GM21529 (cell line): ENCODE data around the gene CARD19.
"Not testable (repeated sequence)": the region's sequence is repeated elsewhere in the genome, so short reads cannot be mapped to it uniquely, and the experiment has no call there.

Source experiments
- ATAC-seq: cut with Tn5 transposase; IDR thresholded peaks from one replicate; pipeline ENCODE4 v1.9.1; 2021; ENCODE audit not compliant: unreplicated experiment

CARD19 gene

DNA sequence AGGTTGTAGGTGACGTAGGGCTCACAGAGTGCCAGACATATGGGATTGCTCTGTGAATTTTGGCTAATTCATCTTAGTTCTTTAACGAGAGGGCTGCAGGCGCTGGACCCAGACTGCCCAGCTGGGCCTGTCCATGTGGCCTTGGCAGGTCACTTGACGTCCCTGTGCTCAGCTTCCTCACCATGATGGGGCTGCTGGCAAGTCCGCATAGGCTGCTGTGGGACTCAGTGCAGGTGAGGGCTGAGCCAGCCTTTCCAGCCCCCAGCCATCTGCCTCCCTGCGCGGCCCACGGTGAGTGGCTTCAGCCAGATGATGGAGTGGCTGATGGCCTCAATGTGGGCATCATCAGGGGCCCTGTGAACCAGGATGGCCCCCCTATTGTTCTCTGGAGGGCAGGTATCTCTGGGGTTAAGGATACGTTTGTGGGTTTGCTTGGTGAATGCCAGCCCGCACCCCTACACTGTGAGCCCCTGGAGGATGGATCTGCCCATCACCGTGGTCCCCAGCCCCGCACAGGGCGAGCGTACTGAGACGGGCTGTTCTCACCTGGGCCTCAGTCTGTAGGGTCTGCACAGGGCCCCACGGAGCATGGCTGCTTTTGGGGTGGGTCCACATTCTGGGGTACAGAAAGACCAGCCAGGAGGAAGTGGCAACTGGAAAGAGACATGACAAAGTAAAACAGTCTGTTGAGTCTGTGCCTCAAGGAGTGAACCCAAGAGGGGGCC, 3.7 kb downstream of the CARD19 start:
- no peak for ATAC-seq

DNA sequence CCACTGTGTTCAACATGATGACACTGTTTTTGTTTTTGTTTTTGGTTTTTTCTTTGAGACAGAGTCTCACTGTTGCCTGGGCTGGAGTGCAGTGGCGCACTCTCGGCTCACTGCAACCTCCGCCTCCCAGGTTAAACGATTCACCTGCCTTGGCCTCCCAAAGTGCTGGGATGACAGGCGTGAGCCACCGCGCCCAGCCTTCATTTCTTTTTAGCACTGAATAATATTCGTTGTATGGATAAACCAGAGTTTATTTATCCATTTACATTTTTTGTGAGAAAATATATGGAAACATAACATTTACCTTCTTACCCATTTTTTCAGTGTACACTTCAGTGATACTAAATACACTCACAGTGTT, 4.2 kb downstream of the CARD19 start:
- no peak for ATAC-seq

DNA sequence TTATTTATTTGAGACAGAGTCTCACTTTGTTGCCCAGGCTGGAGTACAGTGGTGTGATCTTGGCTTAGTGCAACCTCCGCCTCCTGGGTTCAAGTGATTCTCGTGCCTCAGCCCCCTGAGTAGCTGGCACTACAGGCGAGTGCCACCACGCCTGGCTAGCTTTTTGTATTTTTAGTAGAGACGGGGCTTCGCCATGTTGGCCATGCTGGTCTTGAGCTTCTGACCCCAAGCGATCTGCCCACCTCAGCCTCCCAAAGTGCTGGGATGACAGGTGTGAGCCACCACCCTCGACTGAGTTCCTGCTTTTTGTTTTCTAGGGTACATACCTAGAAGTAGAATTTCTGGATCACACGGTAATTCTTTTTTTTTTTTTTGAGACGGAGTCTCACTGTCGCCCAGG, 5.1 kb downstream of the CARD19 start:
- not testable (repeated sequence) for ATAC-seq

DNA sequence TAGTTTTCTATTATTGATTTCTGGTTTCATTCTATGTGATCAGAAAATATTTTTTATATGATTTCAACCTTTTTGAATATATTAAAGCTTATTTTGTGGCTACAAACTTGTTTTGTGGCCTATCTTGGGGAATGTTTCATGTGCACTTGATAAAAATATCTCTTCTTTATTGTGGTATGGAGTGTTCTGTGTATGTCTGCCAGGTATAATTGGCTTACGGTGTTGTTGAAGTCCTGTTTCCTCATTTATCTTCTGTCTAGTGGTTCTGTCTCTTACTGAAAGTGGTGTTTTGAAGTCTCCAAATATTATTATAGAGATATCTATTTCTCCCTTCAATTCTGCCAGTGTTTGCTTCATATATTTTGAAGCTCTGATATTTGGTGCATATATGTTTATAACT, 9.6 kb downstream of the CARD19 start:
- ATAC-seq = no peak

DNA sequence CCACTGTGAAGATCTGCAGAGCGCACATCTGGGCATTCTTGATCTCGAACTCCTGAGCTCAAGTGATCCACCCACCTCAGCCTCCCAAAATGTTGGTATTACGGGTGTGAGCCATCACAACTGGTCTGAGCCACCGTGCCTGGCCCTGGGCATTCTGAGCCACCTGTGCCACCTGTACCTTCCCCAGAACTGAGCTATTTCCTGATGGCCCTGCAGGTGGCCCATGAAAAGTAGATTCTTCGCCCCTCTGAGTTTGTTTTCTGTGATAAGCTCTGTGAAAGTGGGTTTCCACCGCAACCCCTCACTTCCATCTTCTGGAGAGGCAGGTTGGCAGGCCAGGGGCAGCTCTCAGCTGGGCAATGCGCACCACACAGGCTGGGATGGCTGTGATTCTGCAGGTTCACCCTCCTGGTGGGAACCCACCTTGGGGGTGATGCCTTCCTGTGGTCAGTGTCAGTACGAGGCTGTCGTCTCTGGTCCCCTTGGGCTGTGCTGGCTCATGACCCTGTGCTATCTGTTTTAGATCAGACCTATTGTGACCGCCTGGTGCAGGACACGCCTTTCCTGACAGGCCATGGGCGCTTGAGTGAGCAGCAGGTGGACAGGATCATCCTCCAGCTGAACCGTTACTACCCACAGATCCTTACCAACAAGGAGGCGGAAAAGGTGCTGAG, 11.3 kb downstream of the CARD19 start:
- ATAC-seq = no peak

DNA sequence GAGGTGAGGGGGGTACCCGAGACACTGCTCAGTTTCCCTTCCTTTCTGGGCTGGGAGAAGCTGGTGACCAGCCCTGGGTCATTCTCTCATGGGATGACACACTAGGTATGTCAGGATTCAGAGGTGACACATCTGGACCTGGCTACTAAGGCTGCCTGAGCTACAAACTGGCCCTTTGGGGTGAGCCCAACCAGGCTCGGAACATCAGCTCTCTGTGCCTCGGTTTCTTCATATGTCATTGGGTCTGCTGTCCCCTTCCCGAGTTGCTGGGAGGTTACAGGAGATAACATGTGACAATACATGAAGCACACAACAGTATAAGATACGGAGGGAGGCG, 11.8 kb downstream of the CARD19 start:
- no peak for ATAC-seq

DNA sequence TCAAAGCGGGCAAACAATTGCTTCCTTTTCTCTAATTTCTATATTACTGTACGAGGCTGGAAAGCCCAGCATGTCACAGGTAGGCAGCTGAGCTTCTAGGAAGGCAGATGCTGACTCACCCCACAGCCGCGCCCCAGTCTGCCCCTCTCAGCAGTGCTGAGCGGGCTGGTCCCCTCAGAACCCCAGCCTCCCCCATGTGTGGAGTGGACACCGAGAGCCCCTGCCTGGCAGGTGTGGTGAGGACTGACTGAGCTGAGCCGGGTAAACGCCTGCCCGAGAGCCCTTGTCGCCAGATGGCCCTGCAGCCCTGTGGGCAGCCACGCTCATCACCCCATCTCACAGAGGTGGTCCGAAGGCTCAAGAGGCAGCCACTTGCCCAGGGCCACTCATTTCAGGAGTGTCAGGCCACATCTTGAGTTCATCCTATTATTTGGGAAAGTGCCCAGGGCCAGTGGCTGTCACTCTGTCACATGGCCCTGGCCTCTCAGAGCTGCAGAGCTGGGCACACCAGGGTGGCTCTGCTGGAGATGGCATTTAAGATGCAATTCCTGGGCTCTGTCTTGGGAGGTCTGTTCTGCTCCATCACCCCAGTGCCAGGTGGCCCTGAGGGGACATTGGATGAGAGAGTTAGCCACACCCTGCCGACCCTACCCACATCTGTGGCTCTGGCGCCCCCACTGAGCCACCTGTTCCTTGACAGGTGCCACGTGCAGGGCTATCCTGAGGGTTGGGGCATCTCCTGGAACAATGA, 12.4 kb downstream of the CARD19 start:
- ATAC-seq = no peak

DNA sequence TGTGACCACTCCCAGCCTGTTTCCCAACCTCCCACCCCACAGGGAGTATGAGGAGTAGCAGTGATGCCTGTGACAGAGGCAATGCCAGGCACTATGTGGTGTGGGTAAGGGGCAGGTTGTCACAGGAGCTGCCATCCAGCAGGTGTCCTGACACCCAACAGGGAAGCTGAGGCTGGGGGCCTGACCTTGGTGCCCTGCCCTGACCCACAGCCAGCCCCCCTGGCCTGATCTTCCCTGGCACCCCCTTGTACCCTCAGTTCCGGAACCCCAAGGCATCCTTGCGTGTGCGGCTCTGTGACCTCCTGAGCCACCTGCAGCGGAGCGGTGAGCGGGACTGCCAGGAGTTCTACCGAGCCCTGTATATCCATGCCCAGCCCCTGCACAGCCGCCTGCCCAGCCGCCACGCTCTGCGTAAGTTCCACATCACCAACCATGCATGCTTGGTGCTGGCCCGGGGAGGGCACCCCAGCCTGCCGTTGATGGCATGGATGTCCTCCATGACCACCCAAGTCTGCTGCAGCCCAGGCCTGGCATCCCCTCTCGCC, 14.4 kb downstream of the CARD19 start:
- no peak for ATAC-seq

DNA sequence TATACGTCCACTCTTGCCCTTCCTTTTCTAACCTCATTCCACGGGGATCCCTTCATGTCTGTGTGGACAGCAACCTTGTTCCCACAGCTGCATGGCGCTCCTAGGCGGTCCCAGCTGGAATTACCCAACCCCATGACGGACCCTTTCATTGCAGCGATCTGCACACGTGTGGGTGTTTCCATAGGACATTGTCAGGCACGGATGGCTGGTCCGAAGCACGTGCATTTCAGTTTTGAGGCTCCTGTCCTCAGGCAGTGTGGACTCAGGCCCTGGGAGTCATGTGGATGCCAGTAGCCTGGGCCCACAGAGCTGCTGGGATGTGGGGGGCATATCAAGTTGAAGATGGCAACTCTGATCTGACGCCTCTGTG, 15.0 kb downstream of the CARD19 start:
- ATAC-seq = no peak

DNA sequence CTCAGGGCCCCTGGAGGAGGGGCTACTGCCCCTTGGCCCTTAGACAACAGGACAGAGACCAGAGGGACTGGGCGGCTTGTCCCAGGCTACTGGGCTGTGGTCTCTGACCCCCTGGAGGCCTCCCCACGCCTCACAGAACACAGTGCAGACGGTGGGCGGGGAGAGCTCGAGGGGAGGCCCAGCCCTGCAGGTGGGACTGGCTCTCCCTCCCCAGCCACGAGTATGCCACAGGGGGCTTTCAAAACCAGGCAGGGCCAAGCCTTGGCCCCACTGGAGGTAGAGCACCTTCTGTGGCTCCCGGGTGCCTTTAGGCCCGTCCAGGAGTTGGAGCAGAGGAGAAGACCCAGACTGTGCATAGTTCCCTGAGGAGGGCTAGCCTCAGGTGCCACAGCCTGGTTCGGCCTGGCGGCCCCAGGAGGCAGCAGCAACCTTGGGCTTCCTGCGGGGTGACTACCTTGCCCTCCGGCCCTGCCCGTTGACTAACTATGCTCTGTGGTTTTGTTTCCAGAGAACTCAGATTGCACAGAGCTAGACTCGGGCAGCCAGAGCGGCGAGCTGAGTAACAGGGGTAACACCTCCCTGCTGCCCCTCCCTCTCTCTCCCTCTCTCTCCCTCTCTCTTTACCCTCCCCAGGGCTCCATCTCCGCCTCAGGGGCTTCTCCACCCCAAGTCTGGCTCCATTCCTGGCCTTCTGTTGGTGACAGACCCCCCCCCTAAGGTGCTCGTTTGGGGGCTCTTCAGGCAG, 15.5 kb downstream of the CARD19 start:
- no peak for ATAC-seq

DNA sequence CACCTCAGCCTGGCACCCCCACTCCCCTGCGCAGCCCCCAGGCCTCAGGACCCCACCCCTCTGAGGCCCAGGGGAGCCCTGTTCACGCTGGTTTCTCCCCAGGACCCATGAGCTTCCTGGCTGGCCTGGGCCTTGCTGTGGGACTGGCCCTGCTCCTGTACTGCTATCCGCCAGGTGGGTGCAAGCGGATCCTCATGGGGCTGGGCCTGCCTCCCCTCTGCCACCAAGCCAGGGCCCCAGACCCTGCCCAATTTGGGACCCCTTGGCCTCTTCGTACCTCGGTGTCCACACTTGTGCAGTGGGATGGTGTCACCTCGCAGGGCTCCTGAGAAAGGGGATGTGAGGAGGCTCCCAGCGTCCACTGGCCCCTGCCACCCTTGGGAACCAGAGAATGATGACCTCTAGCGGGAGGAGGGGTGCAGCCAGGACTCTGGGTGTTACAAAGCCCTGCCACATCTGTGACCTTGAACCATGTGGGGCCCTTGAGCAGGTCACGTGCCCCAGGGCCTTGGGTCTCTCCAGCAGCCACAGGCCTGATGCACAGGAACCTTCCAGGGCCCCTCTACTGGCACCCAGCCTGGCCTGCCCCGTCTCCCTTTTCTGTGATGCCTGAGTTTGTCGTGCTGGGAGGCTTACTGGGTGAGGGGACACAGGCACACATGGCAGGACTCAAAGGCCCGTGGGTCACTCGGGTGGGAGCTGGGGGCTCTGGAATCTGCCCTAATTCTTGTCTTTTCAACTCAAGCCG, 16.3 kb downstream of the CARD19 start:
- no peak for ATAC-seq

DNA sequence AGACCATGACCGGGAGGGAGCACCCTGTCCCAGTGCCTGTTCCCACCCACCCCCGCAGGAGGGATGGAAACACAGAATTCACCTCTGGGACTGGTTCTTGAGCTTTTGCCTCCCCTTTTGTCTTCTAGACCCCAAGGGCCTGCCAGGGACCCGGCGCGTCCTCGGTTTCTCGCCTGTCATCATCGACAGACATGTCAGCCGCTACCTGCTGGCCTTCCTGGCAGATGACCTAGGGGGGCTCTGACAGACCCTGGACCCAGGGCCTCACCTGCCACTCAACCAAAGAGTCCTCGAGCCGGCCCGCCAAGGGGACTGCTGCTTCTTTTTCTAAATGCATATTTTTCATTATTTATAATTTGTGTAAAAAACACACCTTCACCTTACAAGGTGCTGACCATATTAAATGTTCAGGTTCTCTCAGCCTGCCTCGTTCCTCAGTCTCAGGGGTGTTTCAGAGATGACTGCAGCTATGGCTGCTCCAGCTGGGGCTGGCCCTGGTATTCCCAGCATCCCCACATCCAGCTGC, 16.9 kb downstream of the CARD19 start:
- ATAC-seq = no peak

DNA sequence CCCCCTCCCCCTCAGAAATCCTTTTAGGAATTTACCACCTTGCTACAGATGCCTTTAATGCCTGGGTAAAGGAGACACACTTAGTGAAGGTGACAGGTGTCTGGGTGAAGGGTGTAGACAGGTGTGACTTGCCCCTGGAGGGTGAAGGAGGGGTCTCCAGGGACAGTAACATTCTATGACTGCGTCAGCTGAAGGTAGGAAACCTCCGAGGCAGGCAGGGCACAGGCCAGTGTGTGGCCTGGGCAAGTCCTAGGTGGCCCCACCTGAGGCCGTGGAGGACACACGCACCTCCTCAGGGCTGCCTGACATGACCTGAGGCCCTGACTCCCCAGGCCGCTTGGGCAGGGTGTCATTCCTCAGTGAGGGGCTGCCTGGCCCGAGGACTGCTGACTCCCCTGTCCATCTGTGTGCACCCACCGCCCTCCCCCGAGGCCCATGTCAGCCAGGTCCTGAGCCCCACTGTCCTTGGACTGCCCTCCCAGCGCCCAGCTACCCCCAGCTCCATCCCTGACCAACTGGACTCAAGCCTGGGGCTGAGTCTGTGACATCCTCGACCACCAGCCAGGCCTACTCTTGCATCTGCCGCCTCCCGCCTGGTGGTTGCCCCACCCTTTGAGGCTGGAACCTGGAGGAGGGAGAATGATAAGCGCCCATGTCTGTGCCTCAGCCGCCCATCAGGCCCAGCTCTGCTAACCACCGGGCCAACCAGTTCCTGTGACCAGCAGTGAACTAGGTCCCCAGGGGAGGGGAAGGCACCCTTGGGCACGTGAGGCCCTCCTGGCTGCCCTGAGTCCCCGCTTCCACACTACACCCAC, 18.4 kb downstream of the CARD19 start:
- ATAC-seq = no peak

DNA sequence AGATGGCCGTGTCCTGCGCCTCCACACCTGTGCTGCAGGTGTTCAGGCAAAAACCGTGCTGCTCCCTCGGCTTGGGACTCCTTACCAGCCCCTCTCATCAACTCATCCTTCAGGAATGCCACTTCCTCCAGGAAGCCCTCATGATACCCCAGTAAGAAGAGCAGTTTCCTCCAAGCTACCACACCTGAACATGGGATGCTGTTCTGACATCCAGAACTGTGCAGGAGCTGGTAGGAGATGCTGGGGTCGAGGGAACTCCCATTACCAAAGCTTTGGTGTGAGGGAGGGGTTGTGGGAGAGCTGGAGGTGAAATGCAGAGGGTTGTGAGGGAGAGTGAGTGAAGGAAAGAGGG, 18.9 kb downstream of the CARD19 start:
- no peak for ATAC-seq

DNA sequence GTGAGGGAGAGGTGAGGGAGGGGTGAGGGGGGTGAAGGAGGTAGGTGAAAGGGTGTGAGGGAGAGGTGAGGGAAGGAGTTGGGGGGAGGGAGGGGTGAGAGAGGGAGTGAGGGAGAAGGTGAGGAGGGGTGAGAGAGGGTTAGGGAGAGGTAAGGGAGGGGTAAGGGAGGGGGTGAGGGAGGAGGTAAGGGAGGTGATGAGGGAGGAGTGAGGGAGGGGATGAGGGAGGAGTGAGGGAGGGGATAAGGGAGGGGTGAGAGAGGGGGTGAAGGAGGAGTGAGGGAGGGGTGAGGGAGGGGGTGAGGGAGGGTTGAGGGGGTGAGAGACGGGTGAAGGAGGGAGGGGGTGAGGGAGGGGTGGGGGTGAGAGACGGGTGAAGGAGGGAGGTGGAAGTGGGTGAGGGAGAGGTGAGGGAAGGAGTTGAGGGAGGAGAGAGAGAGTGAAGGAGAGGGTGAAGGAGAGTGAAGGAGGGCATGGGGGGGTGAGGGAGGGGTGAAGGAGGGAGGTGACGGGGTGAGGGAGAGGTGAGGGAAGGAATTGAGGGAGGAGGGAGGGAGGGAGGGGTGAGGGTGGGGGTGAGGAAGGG, 19.6 kb downstream of the CARD19 start:
- no peak for ATAC-seq

DNA sequence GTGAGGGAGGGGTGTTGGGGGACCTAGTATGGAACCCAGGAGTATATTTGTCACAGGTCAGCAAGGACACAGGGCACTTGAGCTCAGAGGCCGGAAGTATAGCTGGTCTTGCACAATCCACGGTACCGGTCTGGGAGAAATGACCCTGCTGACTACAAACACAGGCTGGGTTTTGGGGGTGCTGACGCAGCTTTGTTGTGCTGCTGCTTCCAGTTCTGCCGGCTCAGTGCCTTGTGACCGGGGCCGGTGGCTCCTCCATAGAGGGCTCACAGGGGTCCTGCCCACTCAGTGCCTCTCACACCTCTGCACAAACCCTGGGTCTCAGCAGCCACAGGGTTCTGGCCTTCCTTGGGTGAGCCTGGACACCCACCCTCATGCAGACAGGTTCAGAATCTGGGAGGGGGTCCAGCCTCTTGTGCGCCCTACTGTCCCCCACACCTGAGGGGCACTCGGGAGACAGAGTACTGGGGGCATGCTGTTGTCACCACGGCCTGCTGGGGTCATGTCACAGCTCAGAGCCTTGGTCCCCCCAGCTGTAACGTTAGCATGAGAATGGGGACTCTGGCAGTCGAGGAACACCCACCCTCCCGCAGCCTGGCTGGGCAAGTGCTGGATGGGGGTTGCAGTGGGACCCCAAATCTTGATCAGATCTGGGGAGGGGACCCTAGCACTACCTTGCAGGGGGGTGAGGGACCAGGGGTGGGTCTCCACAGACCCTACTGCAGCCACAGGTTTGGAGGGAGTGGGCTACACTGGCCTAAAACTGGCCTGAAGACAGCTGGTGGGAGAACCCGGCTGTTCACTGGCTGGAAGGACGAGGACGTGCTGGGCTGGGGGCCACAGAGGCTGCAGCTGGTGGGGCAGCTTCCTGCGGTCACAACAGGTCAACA, 20.3 kb downstream of the CARD19 start:
- ATAC-seq = no peak

DNA sequence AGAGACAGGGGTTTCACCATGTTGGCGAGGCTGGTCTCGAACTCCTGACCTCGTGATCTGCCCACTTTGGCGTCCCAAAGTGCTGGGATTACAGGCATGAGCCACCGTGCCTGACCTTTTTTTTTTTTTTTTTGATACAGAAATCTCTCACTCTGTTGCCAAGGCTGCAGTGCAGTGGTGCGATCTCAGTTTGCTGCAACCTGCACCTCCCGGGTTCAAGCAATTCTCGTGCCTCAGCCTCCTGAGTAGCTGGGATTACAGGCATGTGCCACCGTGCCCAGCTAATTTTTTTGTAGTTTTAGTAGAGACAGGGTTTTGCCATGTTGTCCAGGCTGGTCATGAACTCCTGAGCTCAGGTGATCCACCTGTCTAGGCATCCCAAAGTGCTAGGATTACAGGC, 21.5 kb downstream of the CARD19 start:
- ATAC-seq = not testable (repeated sequence)
